Measurements from ENCODE around the gene KRT6B.
"Not testable (repeated sequence)": the region's sequence is repeated elsewhere in the genome, so short reads cannot be mapped to it uniquely, and the experiment has no call there.

KRT6B gene

DNA sequence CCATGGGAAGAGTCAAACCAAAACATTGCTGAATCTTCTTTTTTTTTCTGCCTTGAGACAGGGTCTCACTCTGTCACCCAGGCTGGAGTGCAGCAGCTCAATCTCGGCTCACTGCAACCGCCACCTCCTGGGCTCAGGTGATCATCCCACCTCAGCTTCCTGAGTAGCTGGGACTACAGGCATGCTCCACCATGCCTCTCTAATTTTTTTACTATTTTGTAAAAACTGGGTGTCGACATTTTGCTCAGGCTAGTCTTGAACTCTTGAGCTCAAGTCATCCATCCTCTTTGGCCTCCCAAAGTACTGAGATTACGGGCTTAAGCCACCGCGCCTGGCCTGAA lies 16.3 kb downstream of the KRT6B start:
- DNase-seq, result no peak

DNA sequence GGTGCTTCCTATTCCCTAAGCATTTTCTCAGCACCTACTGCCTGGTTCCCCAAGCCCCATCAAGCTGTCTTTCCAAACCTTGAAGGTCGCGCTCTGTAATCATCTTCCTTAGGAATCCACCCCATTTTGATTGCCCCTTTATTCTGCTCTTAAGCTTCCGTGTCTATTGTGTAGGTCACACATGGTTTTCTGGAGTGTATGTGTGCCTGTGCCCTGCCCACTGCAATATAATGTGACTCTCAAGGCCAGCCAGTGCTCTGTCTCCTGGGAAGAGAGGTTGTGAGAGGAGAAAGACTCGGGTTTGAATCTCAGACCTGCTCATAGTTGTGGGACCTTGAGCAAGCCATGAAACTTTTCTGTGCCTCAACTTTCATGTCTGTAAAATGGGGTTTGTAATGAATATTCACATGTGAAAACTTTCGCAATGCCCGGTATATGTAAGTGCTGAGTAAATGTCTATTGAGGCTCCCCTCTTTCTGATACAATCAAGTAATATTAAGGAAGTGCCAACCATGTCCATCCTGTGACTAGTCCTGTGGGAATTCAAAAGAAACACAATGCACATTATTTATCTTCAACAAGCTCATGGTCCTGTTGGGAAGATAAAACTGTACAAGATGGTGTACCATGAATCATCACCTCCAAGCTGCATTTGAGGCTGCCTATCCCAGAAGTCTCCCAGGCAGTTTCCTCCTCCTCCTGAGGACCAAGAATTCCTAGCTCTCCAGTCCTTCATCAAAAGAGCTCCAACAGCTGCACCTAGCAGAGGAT lies 17.0 kb downstream of the KRT6B start:
- DNase-seq, result no peak

DNA sequence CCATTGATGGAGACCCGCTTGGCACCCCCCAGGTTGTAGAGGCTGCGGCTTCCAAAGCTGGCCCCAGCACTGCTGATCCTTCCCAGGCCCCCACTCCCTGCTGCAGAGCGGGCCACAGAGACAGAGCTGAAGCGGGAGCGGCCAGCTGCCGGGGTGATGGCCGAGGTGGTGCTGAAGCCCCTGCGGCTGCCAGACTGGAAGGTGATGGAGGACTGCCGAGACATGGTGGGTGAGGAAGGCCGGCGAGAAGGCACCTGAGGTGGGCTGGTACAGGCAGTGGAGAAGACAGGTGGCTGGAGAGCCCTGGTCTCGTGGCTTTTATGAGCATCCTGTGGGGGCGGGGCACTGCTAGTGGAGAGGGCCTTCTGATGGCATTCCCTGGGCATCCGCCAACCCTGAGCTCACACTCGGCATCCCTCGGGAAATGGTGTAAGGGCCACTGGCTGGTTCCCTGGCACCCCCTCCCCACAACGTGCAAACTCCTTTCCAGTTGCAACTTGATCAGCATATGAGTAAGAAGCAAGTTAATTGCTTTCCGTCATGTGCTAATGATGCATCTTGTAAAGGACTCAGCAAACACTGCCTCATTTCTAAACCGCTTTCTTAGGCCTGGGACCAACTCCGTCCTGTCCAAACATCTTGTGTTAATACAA lies 17.7 kb downstream of the KRT6B start, which contains the start of gene KRT75:
TSS of gene KRT75 (minus strand) at position 291 of the 653 bp plus-strand sequence. CDS start at position 224, 67 bp downstream.
- DNase-seq, result no peak

DNA sequence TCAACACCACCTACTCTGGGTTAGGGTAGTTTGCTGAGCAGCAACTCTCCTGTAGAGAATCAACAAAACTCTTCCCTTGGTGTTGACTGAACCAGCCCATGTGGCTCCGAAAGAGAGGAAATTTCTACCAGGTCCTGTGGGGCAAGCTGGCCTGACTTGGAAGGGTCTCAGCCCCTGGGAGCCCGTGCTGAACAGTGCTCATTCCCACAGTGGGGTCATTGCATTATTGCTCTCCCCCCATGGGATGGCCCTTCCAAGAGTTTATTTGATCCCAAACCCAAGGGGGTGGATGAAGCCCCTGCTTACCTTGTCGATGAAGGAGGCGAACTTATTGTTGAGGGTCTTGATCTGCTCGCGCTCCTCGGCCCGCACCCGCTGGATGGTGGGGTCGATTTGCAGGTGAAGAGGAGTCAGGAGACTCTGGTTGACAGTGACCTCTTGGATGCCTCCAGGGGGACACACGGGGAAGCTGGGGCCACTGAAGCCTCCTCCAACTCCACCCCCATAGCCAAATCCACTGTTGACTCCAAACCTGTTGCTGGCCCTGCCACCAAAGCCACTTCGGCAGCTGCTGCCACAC lies 18.4 kb downstream of the KRT6B start:
- no peak for DNase-seq

DNA sequence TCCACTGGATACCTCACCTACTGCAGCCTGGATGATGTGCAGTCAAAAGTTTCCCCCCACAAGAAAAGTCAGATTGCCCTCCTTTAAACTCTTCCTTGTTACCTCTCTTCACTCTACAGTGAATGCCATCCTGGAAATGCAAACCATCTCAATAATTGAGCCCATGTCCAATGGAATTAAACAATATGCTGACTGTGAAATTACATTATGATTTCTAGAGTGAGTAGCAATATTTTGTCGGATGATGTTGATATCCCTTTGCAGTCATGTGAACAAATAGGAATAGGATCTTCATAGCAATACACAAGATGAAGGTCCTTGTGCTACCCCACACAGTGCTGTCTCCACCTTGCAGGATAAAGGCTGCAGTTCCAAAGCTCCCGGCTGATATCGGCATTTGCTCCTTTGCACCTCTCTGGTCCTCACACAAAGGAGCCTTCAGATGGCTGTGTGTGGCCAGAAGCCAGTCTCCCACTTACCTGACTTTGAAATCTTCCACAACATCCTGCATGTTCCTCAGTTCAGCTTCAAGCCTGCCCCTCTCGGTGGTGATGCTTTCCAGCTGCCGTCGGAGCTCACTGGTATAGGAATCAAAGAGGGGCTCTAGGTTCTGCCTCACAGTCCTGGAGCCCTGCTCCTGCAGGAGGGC lies 19.3 kb downstream of the KRT6B start:
- no peak for DNase-seq

DNA sequence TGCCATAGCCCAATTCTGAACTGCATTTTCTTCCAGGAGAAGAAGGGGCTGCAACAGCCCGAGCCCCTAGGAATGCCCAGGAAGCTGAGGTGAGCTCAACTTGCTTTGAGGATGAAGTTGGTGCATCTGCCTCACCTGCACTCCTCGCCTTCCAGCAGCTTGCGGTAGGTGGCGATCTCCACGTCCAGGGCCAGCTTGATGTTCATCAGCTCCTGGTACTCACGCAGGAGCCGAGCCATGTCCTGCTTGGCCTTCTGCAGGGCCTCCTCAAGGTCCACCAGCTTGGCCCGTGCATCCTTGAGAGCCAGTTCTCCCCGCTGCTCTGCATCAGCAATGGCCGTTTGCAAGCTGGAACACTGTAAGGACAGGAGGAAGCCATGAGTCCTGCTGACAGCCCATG lies 23.8 kb downstream of the KRT6B start:
- no peak for DNase-seq

DNA sequence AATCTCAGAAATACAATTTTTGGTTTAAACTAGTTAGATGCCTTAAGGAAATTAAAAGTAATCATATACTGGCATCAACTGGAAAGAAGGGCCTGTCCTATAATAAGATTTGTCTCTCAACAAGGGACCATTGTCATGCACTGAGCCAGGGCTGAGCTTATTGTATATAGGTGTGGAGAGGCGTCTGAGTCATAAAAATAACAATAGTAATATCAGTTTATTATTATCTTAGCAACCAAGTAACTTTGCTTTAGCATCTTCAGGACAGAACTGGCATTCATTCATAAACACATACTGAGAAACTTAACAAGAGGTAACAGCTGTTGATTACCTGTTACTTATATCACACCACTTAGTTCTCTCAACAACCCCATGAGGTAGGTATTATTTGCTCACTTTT lies 24.9 kb downstream of the KRT6B start:
- DNase-seq, result no peak

DNA sequence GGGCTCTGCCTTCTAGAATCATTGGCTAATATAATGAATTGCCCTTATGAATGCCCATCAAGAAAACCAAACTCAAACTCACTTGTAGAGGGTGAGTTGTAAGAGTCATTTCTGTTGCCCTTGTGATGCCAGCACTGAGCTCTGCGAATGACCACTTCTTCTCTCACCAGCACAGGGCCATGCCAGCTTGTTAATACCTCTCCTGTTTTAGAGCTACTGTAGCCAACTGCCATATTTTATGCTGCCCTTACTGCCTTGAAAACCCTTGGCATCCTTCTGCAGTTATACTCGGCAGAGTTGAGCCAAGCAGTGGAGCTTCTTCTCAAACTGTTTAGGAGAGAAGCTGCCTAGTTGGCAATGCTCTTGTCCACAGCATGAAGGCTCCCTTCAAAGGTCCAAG lies 25.9 kb downstream of the KRT6B start:
- no peak for DNase-seq

DNA sequence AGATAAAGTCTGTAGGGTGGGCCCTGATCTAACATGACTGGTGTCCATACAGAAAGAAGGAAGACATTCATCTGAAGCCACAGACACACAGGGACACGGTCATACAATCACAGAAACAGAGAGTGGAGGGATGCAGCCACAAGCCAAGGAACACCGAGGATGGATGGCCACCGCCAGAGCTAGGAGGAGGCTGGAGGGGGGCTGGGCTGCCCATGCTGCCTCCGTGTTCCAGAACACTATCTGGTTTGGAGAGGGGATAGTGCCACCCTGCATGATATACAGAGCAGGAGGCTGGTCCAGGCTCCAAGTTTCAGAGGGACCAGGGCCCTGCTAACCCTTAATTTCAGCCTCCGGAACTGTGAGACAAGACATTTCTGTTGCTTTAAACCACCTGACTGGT lies 26.5 kb downstream of the KRT6B start:
- DNase-seq, result no peak

DNA sequence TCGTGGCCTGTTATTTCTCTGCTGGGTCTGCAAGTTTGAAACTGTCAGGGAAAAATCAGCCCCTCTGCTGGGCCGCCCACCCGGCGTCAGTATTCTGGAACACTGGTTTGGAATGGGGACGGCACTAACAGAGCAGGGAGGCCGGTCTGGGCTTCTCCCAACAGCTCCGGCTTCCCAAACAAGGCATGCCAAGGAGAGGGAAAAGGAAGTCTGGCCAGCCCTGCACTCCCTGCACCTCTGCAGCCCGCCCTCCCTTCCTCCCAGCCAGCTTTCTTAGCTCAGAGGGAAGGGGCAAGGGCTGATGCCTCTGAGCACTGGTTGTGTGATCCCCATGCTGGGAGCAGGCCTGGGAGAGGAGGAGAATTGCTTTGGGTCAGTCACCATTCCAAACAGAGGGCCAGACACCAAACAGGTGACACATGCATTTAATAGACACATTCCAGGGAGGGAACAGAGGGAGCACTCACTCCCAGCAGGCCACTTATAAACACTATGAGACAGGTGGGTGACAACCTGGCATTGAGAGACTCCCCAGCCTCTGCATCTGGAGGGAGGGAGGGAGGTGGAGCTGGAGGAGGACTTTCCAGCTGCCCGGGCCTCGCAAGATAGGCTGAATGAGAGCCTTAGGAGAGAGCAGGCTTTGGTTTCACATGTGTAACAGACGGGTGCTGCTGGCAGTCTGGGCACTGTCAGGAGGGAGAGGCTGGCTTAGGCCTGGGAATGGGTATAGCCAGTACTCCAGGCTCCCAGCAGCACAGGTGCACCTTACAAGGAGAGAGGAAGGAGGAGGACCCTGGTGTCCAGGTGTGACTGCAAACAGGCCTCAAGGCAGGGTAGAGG lies 28.1 kb downstream of the KRT6B start:
- peak; percentile 56 for DNase-seq

DNA sequence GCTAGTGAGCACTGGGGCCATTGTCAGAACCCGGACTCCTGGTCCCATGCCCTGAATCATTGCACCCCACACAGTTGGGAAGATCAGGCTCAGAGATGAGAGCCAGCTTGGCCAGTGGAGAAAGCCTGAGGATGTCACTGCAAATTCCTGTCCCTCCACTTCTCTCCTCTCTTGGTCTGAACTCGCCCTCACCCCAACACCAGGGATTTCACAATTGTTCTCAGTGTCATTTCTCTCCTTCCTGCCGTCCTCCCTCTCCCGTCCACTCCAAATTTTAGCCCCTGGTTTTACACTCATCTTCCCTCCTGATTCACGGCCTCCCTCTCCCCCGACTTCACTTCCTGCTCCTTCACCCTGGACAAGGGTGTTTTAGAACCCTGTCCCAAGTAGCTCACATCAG lies 28.9 kb downstream of the KRT6B start:
- DNase-seq, result no peak

DNA sequence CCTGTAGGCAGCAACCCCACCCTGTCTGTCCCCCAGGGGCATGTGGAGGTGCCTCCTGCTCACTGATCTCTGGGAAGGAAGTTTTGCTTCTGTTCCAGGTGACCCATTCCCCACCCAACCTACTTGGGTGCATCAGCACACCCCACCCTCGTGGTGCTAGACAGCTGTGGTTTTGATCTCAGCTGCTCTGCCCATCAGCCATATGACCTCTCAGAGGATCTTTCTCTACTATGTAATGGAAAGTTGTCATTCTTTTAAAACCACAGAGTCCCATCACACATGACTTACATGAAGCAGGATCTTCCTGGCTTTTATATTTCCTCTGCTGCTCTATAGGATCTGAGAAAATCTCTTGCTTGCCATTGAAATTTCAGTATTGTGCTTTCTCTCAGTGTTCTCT lies 32.3 kb downstream of the KRT6B start:
- no peak for DNase-seq

DNA sequence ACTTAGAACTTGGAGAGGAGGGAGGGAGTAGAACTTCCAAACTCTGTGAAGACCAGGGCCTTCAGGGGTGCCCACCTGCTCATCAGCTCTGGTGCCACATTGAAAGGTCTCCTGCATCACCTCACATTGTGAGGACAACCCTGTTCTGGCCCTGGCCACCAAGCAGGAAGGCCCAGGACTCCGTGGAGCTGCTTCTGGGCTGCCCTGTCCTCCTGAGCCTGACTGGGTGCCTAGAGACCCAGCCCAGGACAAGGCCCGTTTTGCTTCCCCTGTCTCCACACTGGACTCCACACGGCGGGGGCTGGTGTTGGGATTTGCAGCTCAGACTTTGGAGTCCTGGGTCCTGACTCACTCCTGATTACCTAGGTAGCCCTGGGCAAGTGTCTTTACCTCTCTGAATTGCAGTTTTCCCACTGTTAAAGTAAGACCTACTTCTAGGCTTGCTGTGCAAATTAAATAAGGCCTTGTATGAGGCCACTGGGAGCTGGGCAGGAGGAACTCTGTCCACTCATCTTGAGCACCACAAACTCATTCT lies 33.3 kb downstream of the KRT6B start:
- DNase-seq, result no peak

DNA sequence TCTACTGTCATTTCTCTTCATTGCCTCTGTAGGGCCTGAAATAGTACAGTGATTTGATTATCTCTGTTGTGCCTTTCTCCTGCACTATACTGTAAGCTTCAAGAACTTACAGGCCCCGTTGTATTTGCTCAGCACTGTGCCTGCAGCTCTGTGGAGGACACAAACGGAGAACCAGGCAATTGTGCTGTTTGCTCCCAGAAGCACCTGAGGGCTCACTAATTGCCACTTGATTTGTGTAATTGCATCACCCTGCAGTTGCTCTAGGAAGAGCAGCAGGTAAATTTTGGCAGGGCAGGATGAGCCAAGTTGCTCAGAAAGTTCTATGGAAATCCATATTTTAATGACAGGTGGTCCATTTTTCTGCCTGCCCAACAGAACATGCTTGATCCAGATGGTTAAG lies 34.2 kb downstream of the KRT6B start:
- DNase-seq, result no peak

DNA sequence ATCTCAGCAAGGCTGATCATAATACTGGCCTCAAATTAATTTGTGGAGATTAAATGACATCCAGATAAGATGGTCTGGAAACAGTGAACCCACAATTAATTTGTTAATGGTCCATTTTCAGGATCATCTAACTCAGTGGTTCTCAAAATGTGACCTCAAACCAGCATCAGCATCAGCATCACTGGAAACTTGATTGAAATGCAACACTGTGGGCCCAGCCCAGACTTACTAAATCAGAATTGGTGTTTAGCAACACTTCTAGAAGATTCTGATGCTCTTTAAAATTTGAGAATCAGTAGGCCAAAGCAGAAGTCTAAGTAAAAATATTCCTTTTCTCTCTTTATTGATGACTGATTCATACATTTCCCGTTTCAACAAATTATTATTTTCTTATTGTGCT lies 35.2 kb downstream of the KRT6B start:
- DNase-seq, result no peak

DNA sequence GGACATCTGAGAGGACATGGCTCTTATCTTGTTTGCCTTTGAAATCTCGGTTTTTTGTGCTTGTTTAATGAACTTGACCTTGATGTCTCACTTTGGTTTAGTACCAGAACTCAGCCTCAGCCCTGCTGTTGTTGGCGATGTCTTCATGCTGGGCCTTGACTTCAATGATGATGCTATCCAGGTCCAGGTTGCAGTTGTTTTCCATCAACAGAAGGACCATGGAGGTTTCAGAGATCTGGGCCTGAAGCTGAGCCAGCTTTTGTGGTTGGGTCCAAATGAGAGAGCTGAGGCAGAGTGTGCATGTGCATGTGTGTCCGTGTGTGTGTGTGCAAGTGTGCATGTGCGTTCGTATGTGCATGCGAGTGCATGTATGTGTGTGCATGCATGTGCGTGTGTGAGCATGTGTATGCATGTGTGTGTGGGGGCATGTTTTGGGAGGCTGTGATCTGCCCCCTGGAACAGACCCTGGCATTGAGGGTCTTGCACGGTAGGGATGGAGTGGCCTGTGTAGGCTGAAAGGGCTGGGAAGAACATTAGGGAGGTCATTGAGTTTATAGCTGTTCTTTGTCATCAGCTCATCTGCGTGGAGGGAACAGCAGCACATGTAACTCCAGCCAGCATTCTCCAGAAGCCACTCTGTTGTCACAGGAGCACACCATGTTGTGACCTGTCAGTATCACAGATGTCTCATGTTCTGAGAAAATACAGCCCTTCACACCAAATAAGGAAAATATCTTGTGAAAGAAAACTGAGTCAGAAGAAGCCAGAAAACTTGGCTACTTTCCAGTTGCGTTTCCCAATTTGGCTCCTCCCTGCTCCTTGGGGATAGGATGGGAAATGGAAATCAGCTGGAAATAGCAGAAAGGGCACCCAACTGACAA lies 35.8 kb downstream of the KRT6B start:
- no peak for DNase-seq

DNA sequence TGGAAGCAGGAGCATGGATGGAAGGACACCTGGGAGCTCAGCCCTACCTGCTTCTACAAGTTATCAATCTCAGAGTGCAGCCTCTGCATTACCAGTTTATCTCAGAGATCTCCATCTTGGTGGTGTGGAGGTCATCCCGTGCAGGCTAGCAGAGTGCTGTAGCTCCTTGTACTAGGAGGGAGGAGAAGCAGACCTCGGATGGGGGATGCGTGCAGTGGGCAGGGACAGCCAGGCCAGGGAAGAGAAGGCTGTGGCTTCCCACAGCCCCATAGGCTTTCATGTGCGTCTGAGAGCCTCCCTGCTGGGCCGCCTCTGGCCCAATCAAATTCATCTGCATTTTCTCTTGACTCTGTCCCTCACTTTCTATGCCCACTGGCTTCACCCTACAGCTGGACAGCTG lies 37.0 kb downstream of the KRT6B start:
- DNase-seq, result no peak

DNA sequence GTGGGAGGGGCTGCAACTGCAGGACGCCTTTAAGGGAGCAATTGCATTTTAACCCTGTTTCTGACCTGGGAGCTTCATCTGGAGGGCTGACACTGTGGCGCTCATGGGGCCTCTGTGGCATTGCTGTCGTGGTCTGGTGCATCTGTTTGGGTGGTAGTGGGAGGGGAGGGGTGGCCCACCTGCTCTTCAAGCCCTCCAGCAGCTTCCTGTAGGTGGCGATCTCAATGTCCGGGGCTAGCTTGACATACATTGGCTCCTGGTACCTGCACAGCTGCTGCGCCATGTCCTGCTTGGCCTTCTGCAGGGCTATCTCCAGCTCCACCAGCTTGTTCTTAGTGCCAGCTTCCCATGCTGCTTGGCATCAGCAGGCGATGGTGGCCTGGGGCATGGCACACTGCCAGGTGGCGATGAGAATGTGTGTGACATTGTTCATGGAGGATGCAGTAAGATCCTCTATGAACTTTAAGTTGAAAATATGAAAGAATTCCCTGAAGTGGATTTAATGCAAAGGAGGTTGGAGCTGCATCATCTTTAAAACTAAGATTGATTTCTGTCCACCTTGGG lies 38.1 kb downstream of the KRT6B start:
- no peak for DNase-seq

DNA sequence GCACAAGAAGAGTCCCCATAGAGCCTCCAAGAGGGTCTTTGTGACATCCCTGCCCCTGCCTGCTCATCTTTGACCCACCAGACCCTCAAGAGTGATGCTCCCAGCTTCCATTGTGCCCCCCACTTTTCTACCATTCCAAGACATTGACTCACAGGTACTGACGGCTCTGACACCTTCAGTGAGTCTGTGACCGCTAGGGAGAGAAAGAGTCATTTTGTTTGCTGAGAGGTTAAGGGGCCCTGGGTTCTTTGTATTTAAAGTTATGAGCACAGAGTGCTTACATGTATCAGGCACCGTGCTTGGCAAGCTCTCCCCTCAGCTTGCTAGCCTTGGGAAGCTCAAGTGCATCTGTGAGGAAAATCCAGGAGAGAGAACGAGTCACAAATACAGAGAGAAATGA lies 38.7 kb downstream of the KRT6B start:
- DNase-seq, result no peak

DNA sequence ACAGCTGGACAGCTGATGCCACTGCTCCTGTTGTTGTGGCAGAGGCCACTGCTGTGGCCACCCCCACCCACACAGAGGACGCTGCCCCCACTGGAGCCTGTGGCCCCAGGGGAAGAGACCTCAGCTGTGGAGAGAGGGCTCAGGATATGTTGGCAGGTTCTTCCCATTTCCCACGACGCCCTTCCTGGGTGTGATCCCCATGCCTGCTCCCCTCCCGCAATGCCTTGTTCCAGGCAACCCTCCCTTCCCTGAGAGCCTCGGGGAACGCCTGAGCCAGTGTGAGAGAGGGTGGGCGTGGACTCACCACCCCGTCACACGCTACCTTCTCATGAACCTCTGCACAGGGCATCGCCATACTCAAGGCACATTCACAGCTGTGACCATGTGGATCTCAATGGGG lies 40.1 kb downstream of the KRT6B start:
- no peak for DNase-seq

DNA sequence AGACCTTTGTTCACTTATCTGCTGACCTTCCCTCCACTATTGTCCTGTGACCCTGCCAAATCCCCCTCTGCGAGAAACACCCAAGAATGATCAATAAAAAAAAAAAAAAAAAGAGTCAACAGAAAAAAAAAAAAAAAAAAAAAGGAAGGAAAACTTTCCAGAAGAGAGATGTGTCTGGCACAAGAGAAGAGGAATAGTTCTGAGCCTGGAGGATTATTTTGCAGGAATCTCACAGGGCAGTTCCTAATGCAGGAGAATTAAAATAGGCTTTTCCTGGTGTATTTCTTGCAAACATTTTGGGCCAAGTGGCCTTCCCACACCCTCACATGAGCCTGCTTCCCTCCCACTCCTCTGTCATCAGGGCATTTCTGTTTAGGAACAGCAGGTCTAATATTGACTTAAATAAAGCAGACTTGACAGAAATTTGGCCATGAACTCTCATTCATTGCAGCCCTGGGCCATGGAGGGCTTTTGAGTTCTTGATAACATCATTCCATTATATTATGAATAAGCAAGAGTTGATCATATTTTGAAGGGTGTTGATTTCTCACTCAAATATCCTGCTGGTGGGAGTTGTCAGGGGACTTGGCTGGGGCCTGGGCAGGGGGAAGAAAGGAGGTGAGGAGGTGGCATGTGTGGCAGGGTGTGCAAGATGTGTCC lies 41.2 kb downstream of the KRT6B start:
- not testable (repeated sequence) for DNase-seq
